ENCODE data around the gene ATP10A. TPM values are rescaled to one million over a fixed set of nuclear protein-coding genes. Genes with fewer than 3 reads are reported as not detected.

Gene ATP10A
- total RNA-seq, 3 donors from 2014 or later: 6.4 to 17.4 (median 7.2) TPM

DNA sequence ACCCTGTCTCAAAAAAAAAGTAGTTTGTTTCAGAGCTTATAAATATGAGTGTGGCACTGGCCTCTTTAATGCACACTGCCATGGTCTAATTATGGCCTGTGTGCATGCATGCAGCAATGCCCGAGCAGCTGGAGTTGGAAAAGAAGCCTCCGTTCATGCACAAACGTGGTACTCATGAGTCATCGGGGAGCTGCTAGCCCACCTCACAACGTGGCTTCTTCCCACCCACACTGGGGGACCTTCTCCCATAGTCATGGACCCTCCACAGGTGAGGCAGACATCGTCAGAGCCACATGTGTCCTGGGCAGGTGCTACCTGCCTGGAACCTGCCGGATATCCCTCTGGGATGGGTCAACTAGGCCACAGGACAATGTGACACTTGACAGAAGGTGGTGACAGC, 66.7 kb downstream of the ATP10A start:
- TF ChIP-seq, protein P1, sequence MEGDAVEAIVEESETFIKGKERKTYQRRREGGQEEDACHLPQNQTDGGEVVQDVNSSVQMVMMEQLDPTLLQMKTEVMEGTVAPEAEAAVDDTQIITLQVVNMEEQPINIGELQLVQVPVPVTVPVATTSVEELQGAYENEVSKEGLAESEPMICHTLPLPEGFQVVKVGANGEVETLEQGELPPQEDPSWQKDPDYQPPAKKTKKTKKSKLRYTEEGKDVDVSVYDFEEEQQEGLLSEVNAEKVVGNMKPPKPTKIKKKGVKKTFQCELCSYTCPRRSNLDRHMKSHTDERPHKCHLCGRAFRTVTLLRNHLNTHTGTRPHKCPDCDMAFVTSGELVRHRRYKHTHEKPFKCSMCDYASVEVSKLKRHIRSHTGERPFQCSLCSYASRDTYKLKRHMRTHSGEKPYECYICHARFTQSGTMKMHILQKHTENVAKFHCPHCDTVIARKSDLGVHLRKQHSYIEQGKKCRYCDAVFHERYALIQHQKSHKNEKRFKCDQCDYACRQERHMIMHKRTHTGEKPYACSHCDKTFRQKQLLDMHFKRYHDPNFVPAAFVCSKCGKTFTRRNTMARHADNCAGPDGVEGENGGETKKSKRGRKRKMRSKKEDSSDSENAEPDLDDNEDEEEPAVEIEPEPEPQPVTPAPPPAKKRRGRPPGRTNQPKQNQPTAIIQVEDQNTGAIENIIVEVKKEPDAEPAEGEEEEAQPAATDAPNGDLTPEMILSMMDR (IDR thresholded peaks at IDR 0.05): no peak
- TF ChIP-seq POLR2AphosphoS5 (IDR thresholded peaks at IDR 0.05): no peak
- TF ChIP-seq POLR2A (IDR thresholded peaks at IDR 0.05): no peak
- intact Hi-C loops (cut with DNase I; ENCODE audit: low total_unique reads): no loop called here
- Histone ChIP-seq H3K36me3 (no peaks in the 10 kb centered on the region), H3K4me1 (peaks cover 0 to 4% of the 10 kb centered on the region in 2 donors), H3K27ac (no peak overlapping the region), H3K4me3 (no peak overlapping the region), H3K9me3 (no peaks in the 10 kb centered on the region), H3K27me3 (no peaks in the 10 kb centered on the region)
- no peak for DNase-seq (ENCODE audit: low spot score in 2 of 2)

DNA sequence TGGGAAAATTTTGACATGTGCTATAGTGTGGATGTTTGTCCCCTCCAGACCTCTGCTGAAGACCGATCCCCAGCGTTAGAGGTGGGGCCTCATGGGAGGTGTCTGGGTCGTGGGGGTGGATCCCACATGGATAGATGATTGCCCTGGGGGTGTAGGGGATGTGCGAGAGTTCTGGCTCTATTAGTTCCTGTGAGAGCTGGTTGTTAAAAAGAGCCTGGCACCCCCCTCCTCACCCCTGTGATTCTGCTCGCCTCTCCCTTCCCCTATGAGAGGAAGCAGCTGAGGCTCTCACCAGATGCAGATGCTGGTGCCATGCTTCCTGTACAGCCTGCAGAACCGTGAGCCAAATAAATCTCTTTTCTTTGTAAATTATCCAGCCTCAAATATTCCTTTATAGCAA, 67.4 kb downstream of the ATP10A start:
- intact Hi-C loops (cut with DNase I; ENCODE audit: low total_unique reads): no loop called here
- Histone ChIP-seq H3K4me3 (no peak overlapping the region), H3K27ac (no peak overlapping the region), H3K9me3 (no peaks in the 10 kb centered on the region), H3K4me1 (peaks cover 0 to 4% of the 10 kb centered on the region in 2 donors), H3K36me3 (no peaks in the 10 kb centered on the region), H3K27me3 (no peaks in the 10 kb centered on the region)
- no peak for TF ChIP-seq POLR2A (IDR thresholded peaks at IDR 0.05)
- TF ChIP-seq POLR2AphosphoS5 (IDR thresholded peaks at IDR 0.05): no peak
- TF ChIP-seq, protein P1 (IDR thresholded peaks at IDR 0.05): no peak
- DNase-seq (ENCODE audit: low spot score in 2 of 2): no peak

DNA sequence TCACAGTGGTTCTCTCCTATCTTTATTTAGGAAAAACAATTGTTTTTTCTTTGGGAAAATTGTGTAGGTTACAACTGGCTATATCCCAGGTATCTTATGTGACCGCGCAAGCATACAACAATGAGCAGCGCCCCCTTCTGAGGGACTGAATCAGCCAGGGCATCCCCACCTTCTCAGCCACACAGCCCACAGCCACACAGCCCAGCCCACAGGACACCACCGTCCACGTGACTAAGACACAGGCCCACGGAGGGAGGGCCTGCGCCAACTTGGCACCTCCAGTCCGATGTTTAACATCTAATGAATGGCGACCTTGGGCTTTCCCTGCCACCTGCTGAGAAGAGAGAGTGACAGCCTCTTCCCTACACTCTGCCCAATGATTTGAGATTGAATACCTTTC, 68.1 kb downstream of the ATP10A start:
- Histone ChIP-seq H3K4me3 (no peak overlapping the region), H3K4me1 (peaks cover 0 to 4% of the 10 kb centered on the region in 2 donors), H3K36me3 (no peaks in the 10 kb centered on the region), H3K27ac (no peak overlapping the region), H3K27me3 (no peaks in the 10 kb centered on the region), H3K9me3 (no peaks in the 10 kb centered on the region)
- intact Hi-C loops (cut with DNase I; ENCODE audit: low total_unique reads): no loop called here
- no peak for DNase-seq (ENCODE audit: low spot score in 2 of 2)
- TF ChIP-seq, protein P1 (IDR thresholded peaks at IDR 0.05): no peak
- TF ChIP-seq POLR2A (IDR thresholded peaks at IDR 0.05) (no peak), POLR2AphosphoS5 (IDR thresholded peaks at IDR 0.05) (no peak)

DNA sequence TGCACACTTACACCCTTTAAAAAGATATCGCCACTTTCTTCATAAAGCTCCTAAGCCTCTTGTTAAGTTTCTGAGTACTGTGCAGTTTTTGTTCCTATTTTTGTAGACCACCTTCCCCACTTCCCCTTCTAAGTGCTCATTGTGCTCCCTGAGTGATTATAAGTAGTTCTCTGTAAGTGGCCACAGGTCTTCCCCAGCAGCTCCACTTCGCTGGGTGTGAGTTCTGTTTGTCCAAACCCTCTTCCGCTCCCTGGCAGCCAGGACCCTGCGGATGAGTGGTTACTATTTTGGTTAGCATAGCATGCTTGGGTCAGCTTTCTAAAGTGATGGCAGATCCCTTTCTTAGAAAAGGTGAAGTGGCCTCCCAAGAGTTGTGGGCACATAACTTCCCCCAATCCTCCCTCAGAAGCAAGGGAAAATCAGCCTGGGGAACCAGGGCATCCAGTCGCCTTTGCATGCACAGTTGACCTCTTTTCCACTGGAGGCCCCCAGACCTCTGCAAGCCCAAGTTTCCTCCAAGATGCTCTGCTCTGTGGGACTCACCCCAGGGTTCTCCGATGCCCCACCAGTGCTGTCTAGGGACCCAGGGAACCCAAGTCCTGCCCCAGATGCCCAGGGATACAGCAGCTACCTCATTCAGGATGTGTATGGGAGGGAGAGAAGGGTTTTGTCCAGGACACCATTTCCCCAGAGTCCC, 69.6 kb downstream of the ATP10A start:
- H3K36me3 ChIP-seq: no peaks in the 10 kb centered on the region
- no peaks in the 10 kb centered on the region for H3K9me3 ChIP-seq
- no peak for DNase-seq (ENCODE audit: low spot score in 2 of 2)
- H3K27me3 ChIP-seq: no peaks in the 10 kb centered on the region
- H3K27ac ChIP-seq: no peak overlapping the region
- peaks cover 0 to 4% of the 10 kb centered on the region in 2 donors for H3K4me1 ChIP-seq
- intact Hi-C loops (cut with DNase I; ENCODE audit: low total_unique reads): no loop called here
- TF ChIP-seq, protein P1 (IDR thresholded peaks at IDR 0.05): no peak
- no peak for TF ChIP-seq POLR2AphosphoS5 (IDR thresholded peaks at IDR 0.05)
- no peak for TF ChIP-seq POLR2A (IDR thresholded peaks at IDR 0.05)
- no peak overlapping the region for H3K4me3 ChIP-seq

DNA sequence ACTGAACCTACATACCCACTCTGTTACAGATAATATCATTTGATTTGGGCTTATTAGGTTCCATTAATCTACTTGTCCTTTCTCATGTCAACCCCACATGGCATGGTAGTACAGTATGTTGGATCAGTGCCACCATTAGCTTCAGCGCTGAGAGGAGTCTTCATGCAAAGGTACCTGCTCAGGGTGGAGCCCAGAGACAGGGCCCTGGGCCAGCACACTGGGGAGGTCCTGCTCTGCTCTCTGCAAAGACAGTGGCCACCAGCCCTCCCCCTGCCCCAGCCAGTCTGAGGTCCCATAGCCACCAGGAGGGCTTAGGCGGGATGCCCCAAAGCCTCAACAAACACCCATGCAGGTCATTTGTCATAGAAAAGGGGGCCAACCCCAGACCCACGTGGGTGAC, 71.0 kb downstream of the ATP10A start:
- TF ChIP-seq POLR2A (IDR thresholded peaks at IDR 0.05) (no peak), POLR2AphosphoS5 (IDR thresholded peaks at IDR 0.05) (no peak)
- TF ChIP-seq, protein P1 (IDR thresholded peaks at IDR 0.05): no peak
- H3K4me1 ChIP-seq: no peaks in the 10 kb centered on the region

More for the DNA sequence above, 71.0 kb downstream of the ATP10A start:
- intact Hi-C loops (cut with DNase I; ENCODE audit: low total_unique reads): no loop called here
- H3K4me3 ChIP-seq: no peak overlapping the region
- no peaks in the 10 kb centered on the region for H3K27me3 ChIP-seq
- no peaks in the 10 kb centered on the region for H3K9me3 ChIP-seq
- H3K27ac ChIP-seq: no peak overlapping the region
- H3K36me3 ChIP-seq: no peaks in the 10 kb centered on the region
- DNase-seq (ENCODE audit: low spot score in 2 of 2): no peak
